Measurements from ENCODE around the gene ALOX12B. TPM values are rescaled to one million over a fixed set of nuclear protein-coding genes. Genes with fewer than 3 reads are reported as not detected.

The ALOX12B gene
- total RNA-seq, 4 donors from 2014 or later: not detected

- WGBS, 2 donors (ENCODE audit: low coverage in 1 of 2): 72% methylated on average over 11 of the region's 11 CpGs; no CpG with 5 or more reads in 1 of the 2 donors
- intact Hi-C loops (cut with DNase I; ENCODE audit: low total_unique reads): no loop called here
- Histone ChIP-seq H3K27ac (no peak overlapping the region), H3K36me3 (no peaks in the 10 kb centered on the region), H3K4me3 (peak overlapping the region in 2 of 4 donors; percentile 10 to 40), H3K27me3 (peaks cover 26% of the 10 kb centered on the region), H3K4me1 (peaks cover 0 to 12% (median 10%) of the 10 kb centered on the region in 4 donors), H3K9me3 (no peaks in the 10 kb centered on the region)
- no peak for DNase-seq
- TF ChIP-seq CTCF (IDR thresholded peaks at IDR 0.05): no peak
- TF ChIP-seq POLR2A (IDR thresholded peaks at IDR 0.05): no peak
- no peak for TF ChIP-seq EP300 (IDR thresholded peaks at IDR 0.05; ENCODE audit: low read depth)
- TF ChIP-seq POLR2AphosphoS5 (IDR thresholded peaks at IDR 0.05): no peak
- in situ Hi-C loops (cut with MboI; ENCODE audit: low pct_ligation_motif_present in 1 of 4, low pct_unique_long_range_greater_than_20kb in 1 of 4, low sequenced_read_pairs in 3 of 4): loop anchor here in 1 of 4 donors (5.0 kb wide), 1 partner anchor 127 kb away; no protein-coding TSS in a partner anchor
These were observed 47.8 kb downstream of the ALOX12B start for GRCh38 chr17:8039611-8040168.

DNA sequence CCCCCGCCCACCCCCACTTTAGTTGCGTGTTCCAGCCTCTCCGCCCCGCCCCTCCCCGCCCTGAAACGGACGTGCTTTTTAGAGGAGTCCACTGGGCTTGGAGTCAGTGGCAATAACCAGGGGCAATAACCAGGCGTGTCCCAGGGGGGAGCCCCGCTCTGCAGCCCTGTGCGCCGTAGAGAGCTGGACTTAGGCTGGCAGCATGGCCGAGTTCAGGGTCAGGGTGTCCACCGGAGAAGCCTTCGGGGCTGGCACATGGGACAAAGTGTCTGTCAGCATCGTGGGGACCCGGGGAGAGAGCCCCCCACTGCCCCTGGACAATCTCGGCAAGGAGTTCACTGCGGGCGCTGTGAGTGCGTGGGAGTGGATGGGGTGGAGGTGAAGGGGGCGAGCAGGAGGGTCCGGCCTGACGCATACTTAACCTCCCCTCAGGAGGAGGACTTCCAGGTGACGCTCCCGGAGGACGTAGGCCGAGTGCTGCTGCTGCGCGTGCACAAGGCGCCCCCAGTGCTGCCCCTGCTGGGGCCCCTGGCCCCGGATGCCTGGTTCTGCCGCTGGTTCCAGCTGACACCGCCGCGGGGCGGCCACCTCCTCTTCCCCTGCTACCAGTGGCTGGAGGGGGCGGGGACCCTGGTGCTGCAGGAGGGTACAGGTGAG is 48.4 kb downstream of the ALOX12B start, which contains the start of gene ALOX15B:
Gene ALOX15B (plus strand): TSS at position 106 of the 657 bp plus-strand sequence. CDS start 97 bp downstream, at position 203.
- peaks cover 0 to 12% (median 10%) of the 10 kb centered on the region in 4 donors for H3K4me1 ChIP-seq
- in situ Hi-C loops (cut with MboI; ENCODE audit: low pct_ligation_motif_present in 1 of 4, low pct_unique_long_range_greater_than_20kb in 1 of 4, low sequenced_read_pairs in 3 of 4) (no loop called here), intact Hi-C loops (cut with DNase I; ENCODE audit: low total_unique reads) (no loop called here)
- H3K36me3 ChIP-seq: no peaks in the 10 kb centered on the region
- peak; percentile 19 for TF ChIP-seq POLR2A (IDR thresholded peaks at IDR 0.05)
- TF ChIP-seq EP300 (IDR thresholded peaks at IDR 0.05; ENCODE audit: low read depth): no peak
- TF ChIP-seq POLR2AphosphoS5 (IDR thresholded peaks at IDR 0.05): no peak
- no peak for TF ChIP-seq CTCF (IDR thresholded peaks at IDR 0.05)
- peaks cover 26% of the 10 kb centered on the region for H3K27me3 ChIP-seq
- DNase-seq: peak; percentile 86
- H3K9me3 ChIP-seq: no peaks in the 10 kb centered on the region
- H3K4me3 ChIP-seq: peak within 1 kb of the TSS in 3 of 4 donors; percentile 10 to 40 (median 26)
- 15% methylated on average over 28 of the region's 37 CpGs; no CpG with 5 or more reads in 1 of the 2 donors for WGBS, 2 donors (ENCODE audit: low coverage in 1 of 2)
- no peak within 1 kb of the TSS for H3K27ac ChIP-seq

DNA sequence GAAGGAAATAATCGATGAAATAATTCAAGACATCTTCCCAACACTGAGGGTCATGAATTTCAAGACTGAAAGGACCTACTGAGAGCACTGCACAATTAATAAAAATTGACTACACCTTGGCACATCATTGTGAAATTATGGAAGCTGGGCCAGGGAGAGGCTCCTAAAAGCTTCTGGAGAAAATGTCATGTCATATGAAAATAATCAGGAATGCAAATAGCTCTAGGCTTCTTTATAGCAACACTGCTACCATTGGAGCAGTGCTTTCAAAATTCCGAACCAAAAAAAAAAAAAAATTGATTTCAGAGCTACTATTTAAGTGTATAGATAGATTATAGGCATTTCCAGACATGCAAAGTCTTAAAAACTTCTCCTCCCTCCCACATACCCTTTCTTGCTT is 55.1 kb downstream of the ALOX12B start:
- H3K4me1 ChIP-seq: no peaks in the 10 kb centered on the region
- no peaks in the 10 kb centered on the region for H3K9me3 ChIP-seq
- in situ Hi-C loops (cut with MboI; ENCODE audit: low pct_ligation_motif_present in 1 of 4, low pct_unique_long_range_greater_than_20kb in 1 of 4, low sequenced_read_pairs in 3 of 4) (no loop called here), intact Hi-C loops (cut with DNase I; ENCODE audit: low total_unique reads) (no loop called here)
- 41 to 91% methylated on average over 2 of the region's 2 CpGs for WGBS, 2 donors (ENCODE audit: low coverage in 1 of 2)
- H3K4me3 ChIP-seq: no peak overlapping the region
- DNase-seq: no peak
- TF ChIP-seq CTCF (IDR thresholded peaks at IDR 0.05) (no peak), POLR2AphosphoS5 (IDR thresholded peaks at IDR 0.05) (no peak), POLR2A (IDR thresholded peaks at IDR 0.05) (no peak), EP300 (IDR thresholded peaks at IDR 0.05; ENCODE audit: low read depth) (no peak)
- H3K36me3 ChIP-seq: no peaks in the 10 kb centered on the region
- H3K27me3 ChIP-seq: peaks cover 37% of the 10 kb centered on the region
- H3K27ac ChIP-seq: no peak overlapping the region

- Histone ChIP-seq H3K27ac (no peak overlapping the region), H3K9me3 (no peaks in the 10 kb centered on the region), H3K36me3 (no peaks in the 10 kb centered on the region), H3K4me3 (no peak overlapping the region), H3K4me1 (no peaks in the 10 kb centered on the region), H3K27me3 (peaks cover 38% of the 10 kb centered on the region)
- in situ Hi-C loops (cut with MboI; ENCODE audit: low pct_ligation_motif_present in 1 of 4, low pct_unique_long_range_greater_than_20kb in 1 of 4, low sequenced_read_pairs in 3 of 4) (no loop called here), intact Hi-C loops (cut with DNase I; ENCODE audit: low total_unique reads) (no loop called here)
- 96% methylated on average over 1 of the region's 1 CpG; no CpG with 5 or more reads in 1 of the 2 donors for WGBS, 2 donors (ENCODE audit: low coverage in 1 of 2)
- no peak for DNase-seq
- TF ChIP-seq POLR2AphosphoS5 (IDR thresholded peaks at IDR 0.05) (no peak), CTCF (IDR thresholded peaks at IDR 0.05) (no peak), POLR2A (IDR thresholded peaks at IDR 0.05) (no peak), EP300 (IDR thresholded peaks at IDR 0.05; ENCODE audit: low read depth) (no peak)
These were observed 55.6 kb downstream of the ALOX12B start for GRCh38 chr17:8031950-8032349.

All from transverse colon (tissue), 4 donors.